DOHH2 (cell line): ENCODE results near the gene COL23A1.

Source experiments
- H3F3A ChIP-seq: fragments of 200-600 bp; sonication (generic), shearing (Covaris generic); 2 replicates; pipeline ENCODE4 v1.6.0; 2016; ENCODE audit warnings: antibody characterized with exemption, mild to moderate bottlenecking; ENCODE audit not compliant: control insufficient read depth, insufficient read depth
- H3K27ac ChIP-seq: fragments of 200-600 bp; sonication (generic); 2 replicates; pipeline ENCODE4 v1.5.1; 2014; ENCODE audit warnings: low read depth, mild to moderate bottlenecking, low read length, moderate library complexity
- H3K27me3 ChIP-seq: fragments of 200-600 bp; sonication (generic); 2 replicates; pipeline ENCODE4 v1.6.1; 2014; ENCODE audit warnings: mild to moderate bottlenecking, low read length, mixed read lengths; ENCODE audit not compliant: control insufficient read depth
- H3K36me3 ChIP-seq: fragments of 200-600 bp; sonication (generic); 2 replicates; pipeline ENCODE4 v1.6.1; 2014; ENCODE audit warnings: mild to moderate bottlenecking, low read length, moderate library complexity, mixed read lengths; ENCODE audit not compliant: control insufficient read depth
- H3K4me1 ChIP-seq: fragments of 200-600 bp; sonication (generic); 2 replicates; pipeline ENCODE4 v1.6.1; 2014; ENCODE audit warnings: mild to moderate bottlenecking, low read length, mixed read lengths; ENCODE audit not compliant: control insufficient read depth
- H3K4me2 ChIP-seq: fragments of 200-600 bp; sonication (generic); 2 replicates; pipeline ENCODE4 v1.6.0; 2014; ENCODE audit warnings: mild to moderate bottlenecking, low read length, moderate library complexity
- H3K4me3 ChIP-seq: fragments of 200-600 bp; sonication (generic); 2 replicates; pipeline ENCODE4 v1.5.1; 2014; ENCODE audit warnings: mild to moderate bottlenecking, low read length, mixed read lengths
- H3K79me2 ChIP-seq: fragments of 200-600 bp; sonication (generic); 2 replicates; pipeline ENCODE4 v1.6.1; 2014; ENCODE audit warnings: mild to moderate bottlenecking, low read length, mixed read lengths; ENCODE audit not compliant: control insufficient read depth
- H3K9me2 ChIP-seq: fragments of 200-600 bp; sonication (generic); replicated peaks from 2 replicates; pipeline ENCODE4 v1.6.1; 2014; ENCODE audit warnings: mild to moderate bottlenecking, low read length, mixed read lengths; ENCODE audit not compliant: control insufficient read depth
- H3K9me3 ChIP-seq: fragments of 200-600 bp; sonication (generic); 2 replicates; pipeline ENCODE4 v1.6.1; 2014; ENCODE audit warnings: antibody characterized with exemption, low read length, mixed read lengths; ENCODE audit not compliant: control insufficient read depth, insufficient read depth
- H4K20me1 ChIP-seq: fragments of 200-600 bp; sonication (generic); 2 replicates; pipeline ENCODE4 v1.6.0; 2014; ENCODE audit warnings: low read depth, mild to moderate bottlenecking, antibody characterized with exemption, low read length, moderate library complexity; ENCODE audit not compliant: control insufficient read depth, insufficient read depth
- EZH2phosphoT487 ChIP-seq: fragments of 200-600 bp; sonication (generic); IDR thresholded peaks from 2 replicates; pipeline ENCODE4 v1.6.1; 2017; ENCODE audit warnings: borderline replicate concordance, mild to moderate bottlenecking, antibody characterized with exemption, low read length, moderate library complexity, mixed read lengths
- TF ChIP-seq, protein P1 (sequence below): fragments of 200-600 bp; sonication (generic); IDR thresholded peaks from one replicate; pipeline ENCODE4 v1.5.1; 2014; ENCODE audit warnings: antibody characterized with exemption, mild to moderate bottlenecking, low read depth, low read length; ENCODE audit not compliant: poor library complexity, severe bottlenecking

COL23A1 gene

DNA sequence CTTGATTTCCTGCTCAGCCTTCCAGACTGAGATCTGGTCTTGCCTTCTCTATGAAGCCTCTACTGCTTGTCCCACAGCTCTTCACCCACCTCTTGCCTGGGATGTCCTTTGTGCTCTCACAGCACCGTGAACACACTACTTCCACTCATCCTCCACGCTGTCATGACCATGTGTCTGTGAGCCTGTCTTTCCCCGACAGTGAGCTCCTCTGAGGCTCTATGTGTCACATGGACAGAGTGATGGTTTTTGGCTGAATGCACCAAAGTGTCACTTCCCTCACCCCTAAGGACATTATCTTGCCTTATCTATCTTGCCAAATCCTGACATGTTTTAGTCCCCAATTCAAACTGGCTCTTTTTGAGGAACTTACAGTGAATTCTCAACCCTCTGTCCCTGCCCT is 368.9 kb downstream of the COL23A1 start:
- TF ChIP-seq, protein P1, sequence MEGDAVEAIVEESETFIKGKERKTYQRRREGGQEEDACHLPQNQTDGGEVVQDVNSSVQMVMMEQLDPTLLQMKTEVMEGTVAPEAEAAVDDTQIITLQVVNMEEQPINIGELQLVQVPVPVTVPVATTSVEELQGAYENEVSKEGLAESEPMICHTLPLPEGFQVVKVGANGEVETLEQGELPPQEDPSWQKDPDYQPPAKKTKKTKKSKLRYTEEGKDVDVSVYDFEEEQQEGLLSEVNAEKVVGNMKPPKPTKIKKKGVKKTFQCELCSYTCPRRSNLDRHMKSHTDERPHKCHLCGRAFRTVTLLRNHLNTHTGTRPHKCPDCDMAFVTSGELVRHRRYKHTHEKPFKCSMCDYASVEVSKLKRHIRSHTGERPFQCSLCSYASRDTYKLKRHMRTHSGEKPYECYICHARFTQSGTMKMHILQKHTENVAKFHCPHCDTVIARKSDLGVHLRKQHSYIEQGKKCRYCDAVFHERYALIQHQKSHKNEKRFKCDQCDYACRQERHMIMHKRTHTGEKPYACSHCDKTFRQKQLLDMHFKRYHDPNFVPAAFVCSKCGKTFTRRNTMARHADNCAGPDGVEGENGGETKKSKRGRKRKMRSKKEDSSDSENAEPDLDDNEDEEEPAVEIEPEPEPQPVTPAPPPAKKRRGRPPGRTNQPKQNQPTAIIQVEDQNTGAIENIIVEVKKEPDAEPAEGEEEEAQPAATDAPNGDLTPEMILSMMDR, result no peak
- TF ChIP-seq EZH2phosphoT487, result no peak
- no peak overlapping the region for H3K4me2 ChIP-seq
- no peak overlapping the region for H3K4me3 ChIP-seq
- H3K9me3 ChIP-seq, result no peaks in the 10 kb centered on the region
- peaks cover 7% of the 10 kb centered on the region; the same call in 1 of the 2 replicates for H3K79me2 ChIP-seq
- no peaks in the 10 kb centered on the region for H3K27me3 ChIP-seq
- H3K9me2 ChIP-seq, result no peaks in the 10 kb centered on the region
- H4K20me1 ChIP-seq, result peaks cover 3% of the 10 kb centered on the region; the same call in 1 of the 2 replicates
- H3K27ac ChIP-seq, result peak overlapping the region; percentile 8; the same call in 1 of the 2 replicates
- H3F3A ChIP-seq, result peaks cover 29% of the 10 kb centered on the region
- H3K4me1 ChIP-seq, result peaks cover 2% of the 10 kb centered on the region; the same call in 1 of the 2 replicates
- peaks cover 80% of the 10 kb centered on the region for H3K36me3 ChIP-seq

DNA sequence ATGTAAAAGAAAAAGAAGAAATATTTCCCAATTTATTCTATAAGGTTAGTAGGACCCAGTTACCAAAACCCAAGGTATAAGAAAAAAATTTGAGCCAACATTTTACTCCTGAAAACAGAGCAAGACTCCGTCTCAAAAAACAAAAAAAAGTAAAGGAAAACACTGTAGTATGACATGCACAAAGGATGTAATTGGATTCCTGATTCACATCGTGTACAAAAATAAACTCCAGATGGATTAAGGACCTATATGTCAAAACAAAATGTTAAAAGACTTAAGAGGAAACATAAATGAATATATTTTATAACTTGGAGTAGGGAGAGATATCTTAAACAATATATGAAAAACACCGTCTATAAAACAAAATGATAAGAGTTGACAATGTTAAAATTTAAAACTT is 371.4 kb downstream of the COL23A1 start:
- Histone ChIP-seq H3K4me1 (peaks cover 6% of the 10 kb centered on the region), H4K20me1 (peaks cover 9% of the 10 kb centered on the region; the same call in 1 of the 2 replicates), H3K79me2 (peaks cover 2% of the 10 kb centered on the region; the same call in 1 of the 2 replicates), H3K9me3 (no peaks in the 10 kb centered on the region), H3K9me2 (no peaks in the 10 kb centered on the region), H3K27ac (no peak overlapping the region), H3F3A (peaks cover 49% of the 10 kb centered on the region), H3K4me3 (no peak overlapping the region), H3K27me3 (no peaks in the 10 kb centered on the region), H3K4me2 (no peak overlapping the region), H3K36me3 (peaks cover 81% of the 10 kb centered on the region)
- no peak for TF ChIP-seq EZH2phosphoT487
- TF ChIP-seq, protein P1, result no peak

DNA sequence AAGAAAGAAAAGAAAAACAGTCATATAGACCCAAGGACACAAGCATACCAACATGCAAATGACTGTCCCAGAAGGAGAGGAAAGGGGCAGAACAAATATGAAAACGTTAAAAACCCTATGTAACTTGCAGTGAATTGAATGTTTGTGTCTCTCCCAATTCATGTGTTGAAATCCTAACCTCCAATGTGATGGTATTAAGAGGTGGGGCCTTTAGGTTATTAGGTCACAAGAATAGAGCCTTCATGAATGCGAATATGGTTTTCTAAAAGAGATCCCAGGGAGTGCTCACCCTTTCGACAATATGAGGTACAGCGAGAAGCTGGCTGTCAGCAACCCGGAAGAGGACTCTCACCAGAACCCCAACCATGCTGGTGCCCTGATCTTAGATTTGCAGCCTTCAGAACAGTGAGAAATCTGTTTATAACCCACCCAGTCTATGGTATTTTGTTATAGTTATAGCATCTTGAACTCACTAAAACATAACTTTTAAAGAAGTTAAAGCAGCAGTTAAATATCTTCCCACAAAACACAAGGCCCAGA is 371.9 kb downstream of the COL23A1 start:
- Histone ChIP-seq H3K27ac (no peak overlapping the region), H3K4me3 (no peak overlapping the region), H3K4me1 (peaks cover 6% of the 10 kb centered on the region), H3K27me3 (no peaks in the 10 kb centered on the region), H3K79me2 (peaks cover 2% of the 10 kb centered on the region; the same call in 1 of the 2 replicates), H4K20me1 (peaks cover 11% of the 10 kb centered on the region; the same call in 1 of the 2 replicates), H3K4me2 (no peak overlapping the region), H3K36me3 (peaks cover 81% of the 10 kb centered on the region), H3K9me2 (no peaks in the 10 kb centered on the region), H3K9me3 (no peaks in the 10 kb centered on the region), H3F3A (peaks cover 54% of the 10 kb centered on the region)
- TF ChIP-seq, protein P1, result no peak
